Astrocyte of the cerebellum (primary cell): ENCODE data around the gene STAMBPL1.

Experiments used
- DNase-seq: peaks from one replicate; pipeline ENCODE4 v3.0.0-alpha.2; 2011; ENCODE audit warnings: low read depth
- H3K4me3 ChIP-seq: 2 replicates; pipeline ENCODE4 v1.5.1; 2011; ENCODE audit warnings: mild to moderate bottlenecking, low read depth, low read length, moderate library complexity
- CTCF ChIP-seq: IDR thresholded peaks from 2 replicates; pipeline ENCODE4 v1.5.1; 2012; ENCODE audit warnings: low read length, low read depth, moderate library complexity, mild to moderate bottlenecking; ENCODE audit errors: missing control alignments
- in situ Hi-C: cut with HindIII; loops from 2 replicates; pipeline ENCODE4 v1.10.0; 2017; ENCODE audit warnings: low sequenced_read_pairs

Gene STAMBPL1

GRCh38 chr10:88936656-88937055 is 56.6 kb downstream of the STAMBPL1 start:
- in situ Hi-C loops: no loop called here
- TF ChIP-seq CTCF: no peak
- no peak for DNase-seq
- H3K4me3 ChIP-seq: no peak overlapping the region

- TF ChIP-seq CTCF: no peak
- H3K4me3 ChIP-seq: no peak overlapping the region
- in situ Hi-C loops: no loop called here
- DNase-seq: no peak
These were observed 58.0 kb downstream of the STAMBPL1 start for GRCh38 chr10:88938039-88938438.

GRCh38 chr10:88938938-88939337 is 58.9 kb downstream of the STAMBPL1 start:
- in situ Hi-C loops: no loop called here
- no peak for DNase-seq
- H3K4me3 ChIP-seq: no peak overlapping the region
- TF ChIP-seq CTCF: no peak

GRCh38 chr10:88941026-88941425 is 61.0 kb downstream of the STAMBPL1 start:
- DNase-seq: no peak
- in situ Hi-C loops: no loop called here
- TF ChIP-seq CTCF: no peak
- H3K4me3 ChIP-seq: no peak overlapping the region

- no peak overlapping the region for H3K4me3 ChIP-seq
- no peak for DNase-seq
- no peak for TF ChIP-seq CTCF
- in situ Hi-C loops: no loop called here
These were observed 63.7 kb downstream of the STAMBPL1 start for GRCh38 chr10:88943778-88944177.

GRCh38 chr10:88944813-88945212 is 64.8 kb downstream of the STAMBPL1 start:
- in situ Hi-C loops: no loop called here
- no peak for DNase-seq
- no peak for TF ChIP-seq CTCF
- H3K4me3 ChIP-seq: no peak overlapping the region

GRCh38 chr10:88946200-88946599 is 66.2 kb downstream of the STAMBPL1 start:
- H3K4me3 ChIP-seq: no peak overlapping the region
- in situ Hi-C loops: no loop called here
- no peak for DNase-seq
- no peak for TF ChIP-seq CTCF
